NCI-H2196 (cell line): ENCODE data around the gene SLC16A7.
"Not testable (repeated sequence)": the region's sequence is repeated elsewhere in the genome, so short reads cannot be mapped to it uniquely, and the experiment has no call there.

Experiments used
- DNase-seq: peaks from one replicate; lab custom pipeline; 2025; ENCODE audit not compliant: unreplicated experiment; lab: John Stamatoyannopoulos, UW

The SLC16A7 gene

DNA sequence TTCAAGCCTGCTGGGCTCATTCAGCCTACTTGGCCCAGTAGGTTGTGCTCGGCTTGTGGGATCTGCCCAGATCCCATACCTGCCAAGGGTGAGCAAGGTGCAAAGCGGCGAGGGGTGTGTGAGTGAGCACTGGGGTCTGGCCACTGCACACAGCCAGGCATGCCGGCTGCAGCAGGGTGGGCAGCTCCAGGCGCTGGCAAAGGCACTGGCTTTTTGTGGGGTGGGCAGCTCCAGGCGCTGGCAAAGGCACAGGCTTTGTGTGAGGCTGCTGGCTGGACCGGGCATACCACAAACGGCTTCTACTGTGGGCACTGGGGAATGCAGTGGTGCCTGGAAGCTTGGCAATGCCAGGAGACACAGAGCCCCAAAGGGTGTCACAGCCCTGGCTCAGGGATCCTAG, 137.4 kb downstream of the SLC16A7 start:
- DNase-seq: no peak

DNA sequence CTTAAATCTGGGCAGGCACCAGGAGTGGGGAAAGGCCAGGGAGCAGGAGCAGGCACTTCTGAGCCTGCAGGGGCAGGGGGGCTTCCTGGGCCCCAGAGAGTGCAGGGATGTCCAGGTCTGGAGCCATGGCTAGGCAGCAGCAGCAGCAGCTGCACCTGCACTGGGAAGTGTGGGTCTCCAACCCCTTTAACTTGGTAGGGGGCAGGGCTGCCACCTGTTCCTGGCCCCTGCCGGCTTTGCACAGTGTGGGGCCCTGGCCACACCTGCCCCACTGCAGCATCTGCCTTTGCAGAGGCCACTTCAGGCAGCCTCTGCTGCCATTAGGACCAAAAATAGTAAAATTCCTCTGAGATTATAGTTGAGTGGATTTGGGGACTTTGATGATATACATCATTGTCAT, 138.5 kb downstream of the SLC16A7 start:
- DNase-seq: no peak

DNA sequence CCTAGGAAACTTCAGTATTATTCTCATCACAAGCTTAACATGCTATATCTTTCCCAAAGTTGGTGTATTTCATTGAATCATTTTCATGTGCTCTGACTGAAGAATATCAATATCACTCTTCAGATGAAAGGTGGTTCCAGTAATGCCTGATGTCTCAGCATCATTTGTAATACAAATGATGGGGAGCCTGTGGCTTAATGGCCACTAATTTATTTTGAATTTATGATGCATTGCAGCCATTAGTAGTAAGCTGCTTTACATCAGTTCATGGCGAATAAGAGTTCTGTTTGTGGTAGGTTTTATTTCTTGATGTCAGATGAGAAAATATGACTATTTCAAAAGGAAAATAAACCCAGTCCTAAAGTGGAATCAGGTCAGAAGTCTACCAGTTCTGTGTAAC, 139.4 kb downstream of the SLC16A7 start:
- no peak for DNase-seq

DNA sequence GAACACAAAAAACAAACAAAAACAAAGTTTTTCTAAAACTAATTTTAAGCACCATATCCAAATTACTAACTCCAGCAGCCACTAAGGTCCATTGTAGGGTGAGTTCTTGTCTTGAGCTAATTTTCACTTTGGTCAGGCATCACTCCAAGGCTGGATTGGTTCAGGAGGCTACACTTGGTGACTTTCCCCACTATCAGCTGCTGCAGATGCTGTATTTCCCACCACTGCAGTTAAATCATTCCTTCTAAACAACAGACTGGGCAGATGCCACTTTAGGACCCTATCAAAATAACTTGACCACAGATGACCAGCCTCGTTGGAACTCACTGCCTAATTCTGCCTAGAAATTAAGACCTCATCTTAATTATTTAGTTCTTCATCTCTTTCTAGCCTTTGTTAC, 140.5 kb downstream of the SLC16A7 start:
- DNase-seq: no peak

DNA sequence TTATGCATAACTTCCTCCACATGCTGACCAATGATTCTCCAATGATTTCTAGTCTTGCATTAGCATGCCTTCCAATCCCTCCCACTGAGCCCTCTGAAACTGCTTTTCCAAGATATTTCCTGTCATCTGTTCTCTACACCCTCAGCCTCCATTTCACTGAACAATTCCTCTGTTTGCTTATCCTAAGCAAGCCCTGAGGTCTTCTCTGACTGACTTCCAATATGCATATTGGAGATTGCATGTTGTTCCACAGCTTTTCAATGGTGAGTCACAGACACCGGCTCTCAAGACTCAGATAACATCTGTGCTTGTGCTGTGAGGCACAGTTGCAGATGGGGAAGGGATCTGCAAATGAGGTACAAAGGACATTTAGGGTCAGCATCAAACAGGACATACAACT, 141.0 kb downstream of the SLC16A7 start:
- no peak for DNase-seq

DNA sequence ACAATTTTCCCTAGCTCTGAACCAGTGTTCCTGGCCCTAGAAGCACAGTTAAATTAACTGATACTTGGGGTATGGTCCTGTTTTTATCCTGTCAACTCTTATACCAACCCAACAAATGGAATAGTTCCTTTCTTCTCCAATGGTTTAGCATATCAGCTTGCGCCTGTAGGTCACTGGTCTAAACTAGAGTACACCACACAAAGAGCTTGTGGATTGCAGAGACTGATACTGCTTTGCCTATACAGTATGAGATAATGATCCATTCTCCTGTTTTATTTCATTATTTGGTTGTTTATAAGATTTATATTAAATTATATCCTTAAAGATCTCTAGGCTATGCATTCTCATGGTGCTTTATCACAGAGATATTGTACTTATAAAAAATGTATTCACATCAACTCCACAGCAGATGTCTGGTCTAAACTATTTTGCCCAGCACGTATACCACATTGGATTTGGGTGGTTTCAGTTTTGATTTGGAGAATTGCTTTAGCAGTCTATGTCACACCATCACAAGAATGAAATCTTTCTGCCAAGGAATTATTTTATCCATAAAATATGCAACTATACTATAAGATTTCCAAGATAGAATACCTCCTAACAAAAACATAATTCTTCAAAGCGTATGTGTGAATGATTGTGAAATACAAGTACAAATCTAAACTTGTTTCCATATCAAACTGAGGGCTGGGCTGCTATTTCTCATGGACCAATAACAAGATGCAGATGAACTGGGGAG, 142.1 kb downstream of the SLC16A7 start:
- no peak for DNase-seq

DNA sequence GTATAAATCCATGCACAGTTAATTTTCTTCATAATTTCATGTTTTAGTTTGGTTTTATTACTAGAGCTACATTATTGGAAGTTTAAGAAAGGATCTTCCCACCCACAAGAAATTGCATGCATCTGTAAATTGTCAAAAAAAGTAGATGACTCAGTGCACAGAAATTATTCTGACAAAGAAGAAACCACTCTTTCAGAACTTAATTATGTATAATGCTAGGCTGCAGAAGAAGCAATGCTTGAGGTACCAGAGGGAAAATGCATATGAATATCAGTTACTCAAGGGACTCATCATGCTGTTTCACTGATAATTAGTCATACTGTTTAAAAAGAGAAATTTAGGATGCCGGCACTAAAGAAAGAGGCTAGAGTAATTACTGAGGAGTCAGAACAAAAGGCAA, 147.0 kb downstream of the SLC16A7 start:
- DNase-seq: no peak

DNA sequence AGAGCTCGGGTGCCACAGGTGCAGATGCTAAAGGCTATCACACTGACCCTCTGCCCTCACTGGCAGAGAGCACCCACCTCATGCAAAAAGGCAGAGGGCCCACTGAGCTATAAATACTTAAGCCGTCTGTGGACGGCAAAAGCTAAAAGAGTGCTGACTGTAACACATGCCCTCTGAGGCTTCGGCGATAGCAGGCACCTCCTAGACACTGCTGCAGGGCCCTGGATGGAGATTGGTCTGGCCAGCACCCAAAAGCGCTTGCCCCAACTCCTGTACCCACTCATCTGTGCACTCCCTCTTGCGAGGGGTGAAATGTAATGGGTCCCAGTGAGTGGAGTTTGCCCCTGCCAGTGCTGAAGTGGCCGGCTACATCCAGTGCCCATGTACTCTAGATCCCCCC, 148.7 kb downstream of the SLC16A7 start:
- DNase-seq: no peak

DNA sequence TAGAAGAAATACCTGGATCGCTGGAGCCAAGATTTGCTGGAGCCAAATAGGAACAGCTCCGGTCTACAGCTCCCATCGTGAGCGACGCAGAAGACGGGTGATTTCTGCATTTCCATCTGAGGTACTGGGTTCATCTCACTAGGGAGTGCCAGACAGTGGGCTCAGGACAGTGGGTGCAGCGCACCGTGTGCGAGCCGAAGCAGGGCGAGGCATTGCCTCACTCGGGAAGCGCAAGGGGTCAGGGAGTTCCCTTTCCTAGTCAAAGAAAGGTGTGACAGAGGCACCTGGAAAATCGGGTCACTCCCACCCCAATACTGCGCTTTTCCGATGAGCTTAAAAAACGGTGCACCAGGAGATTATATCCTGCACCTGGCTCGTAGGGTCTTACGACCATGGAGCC, 155.3 kb downstream of the SLC16A7 start:
- not testable (repeated sequence) for DNase-seq

DNA sequence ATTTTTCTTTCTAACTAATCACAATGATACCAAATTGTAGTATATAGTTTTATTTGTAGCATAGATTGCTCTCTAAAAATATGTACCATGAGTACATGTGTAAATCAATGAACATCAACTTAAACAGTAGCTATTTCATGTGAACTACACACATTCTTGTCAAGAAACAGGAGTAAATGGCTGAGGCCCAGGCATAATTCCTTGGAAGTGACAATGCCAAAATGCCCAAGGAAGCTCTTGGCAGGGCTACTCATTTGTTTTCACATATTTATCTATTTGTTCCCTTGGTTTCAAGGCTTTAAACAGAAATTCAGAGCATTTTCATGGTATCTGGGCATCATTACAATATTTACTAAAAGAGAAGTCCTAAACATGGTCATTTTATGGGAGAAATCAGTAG, 165.7 kb downstream of the SLC16A7 start:
- DNase-seq: no peak

DNA sequence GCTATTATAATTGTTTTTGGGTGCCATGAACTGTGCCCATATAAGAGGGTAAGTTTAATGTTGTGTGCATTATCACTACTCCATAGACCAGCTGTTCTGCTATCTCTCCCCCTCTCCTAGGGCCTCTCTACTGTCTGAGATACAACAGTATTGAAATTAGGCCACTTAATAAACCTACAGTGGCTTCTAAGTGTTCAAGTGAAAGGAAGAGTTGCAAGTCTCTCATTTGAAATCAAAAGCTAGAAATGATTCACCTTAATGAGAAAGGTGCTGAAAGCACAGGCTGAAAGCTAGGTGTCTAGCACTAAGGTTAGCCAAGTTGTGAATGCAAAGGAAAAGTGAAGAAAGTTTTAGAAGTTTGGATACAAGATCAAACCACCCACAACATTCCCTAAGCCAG, 168.0 kb downstream of the SLC16A7 start:
- DNase-seq: no peak

DNA sequence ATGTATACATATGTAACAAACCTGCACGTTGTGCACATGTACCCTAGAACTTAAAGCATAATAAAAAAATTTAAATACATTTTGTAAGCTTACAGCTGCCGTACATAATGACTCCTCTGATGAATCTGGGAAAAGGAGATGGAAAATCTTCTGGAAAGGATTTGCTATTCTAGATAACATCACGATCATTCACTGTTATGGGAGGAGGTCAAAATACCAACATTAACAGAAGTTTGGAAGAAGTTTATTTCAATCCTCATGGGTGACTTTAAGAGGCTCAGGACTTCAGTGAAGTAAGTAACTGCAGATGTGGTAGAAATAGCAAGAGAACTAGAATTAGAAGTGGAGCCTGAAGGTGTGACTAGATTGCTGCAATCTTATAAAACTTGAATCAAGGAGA, 172.2 kb downstream of the SLC16A7 start:
- no peak for DNase-seq

DNA sequence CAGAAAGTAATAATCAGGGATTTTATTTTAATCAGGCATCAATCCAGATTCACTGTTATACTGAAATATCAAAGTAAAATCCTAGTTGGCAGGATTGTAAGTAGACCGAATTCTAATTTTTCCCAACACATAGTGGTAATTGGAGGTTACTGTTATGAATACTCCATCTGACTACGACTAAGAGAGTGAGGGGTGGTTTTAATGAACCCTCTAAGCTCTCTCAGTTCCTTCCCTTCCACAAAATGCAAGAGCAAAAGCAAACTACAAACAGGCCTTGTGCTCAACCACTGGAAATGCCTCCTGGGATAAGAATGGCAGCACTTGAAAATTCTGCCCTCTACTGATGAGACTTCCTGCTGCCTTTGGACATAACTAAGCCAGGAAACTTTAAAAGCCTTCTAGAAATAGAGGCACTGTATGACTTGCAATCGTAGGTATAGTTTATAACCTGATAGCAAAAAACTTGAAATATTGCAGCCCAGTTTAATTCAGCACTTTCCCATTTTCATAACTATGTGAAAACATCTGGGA, 184.8 kb downstream of the SLC16A7 start:
- no peak for DNase-seq

DNA sequence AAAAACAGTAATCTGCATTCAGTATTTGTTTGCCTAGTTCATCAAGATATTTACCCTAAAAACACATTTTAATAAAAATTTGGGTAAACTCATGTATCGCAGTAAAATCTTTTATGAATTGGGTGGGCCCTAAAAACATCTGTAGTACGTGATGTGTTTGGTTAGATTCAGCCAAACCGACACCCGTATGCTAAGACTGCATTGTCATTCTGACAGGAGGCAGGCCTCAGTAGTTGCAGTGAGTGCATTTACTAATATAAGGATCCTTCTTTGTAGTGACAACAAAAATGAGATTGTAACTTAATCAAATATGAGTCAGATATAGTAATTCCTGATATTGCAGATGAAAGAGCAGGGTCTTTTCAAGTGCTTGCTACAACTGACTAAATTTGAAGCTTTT, 191.8 kb downstream of the SLC16A7 start:
- no peak for DNase-seq

DNA sequence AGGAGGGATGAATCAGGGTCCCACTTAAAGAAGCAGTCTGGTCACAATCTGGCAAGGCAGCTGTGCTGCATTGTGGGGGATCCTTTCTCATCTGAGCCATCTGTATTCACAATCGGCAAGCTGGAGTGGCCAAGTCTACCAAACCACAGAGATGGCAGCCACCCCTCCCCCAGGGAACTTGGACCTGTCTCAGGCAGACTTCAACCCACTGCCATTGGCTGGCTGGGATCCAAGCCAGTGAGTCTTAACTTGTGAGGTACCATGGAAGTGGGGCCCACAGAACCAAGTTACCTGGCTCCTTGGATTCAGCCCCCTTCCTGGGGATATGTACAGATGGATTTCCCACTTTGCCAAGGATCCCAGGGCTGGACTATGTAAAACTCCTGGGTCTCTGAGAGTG, 196.8 kb downstream of the SLC16A7 start:
- no peak for DNase-seq

DNA sequence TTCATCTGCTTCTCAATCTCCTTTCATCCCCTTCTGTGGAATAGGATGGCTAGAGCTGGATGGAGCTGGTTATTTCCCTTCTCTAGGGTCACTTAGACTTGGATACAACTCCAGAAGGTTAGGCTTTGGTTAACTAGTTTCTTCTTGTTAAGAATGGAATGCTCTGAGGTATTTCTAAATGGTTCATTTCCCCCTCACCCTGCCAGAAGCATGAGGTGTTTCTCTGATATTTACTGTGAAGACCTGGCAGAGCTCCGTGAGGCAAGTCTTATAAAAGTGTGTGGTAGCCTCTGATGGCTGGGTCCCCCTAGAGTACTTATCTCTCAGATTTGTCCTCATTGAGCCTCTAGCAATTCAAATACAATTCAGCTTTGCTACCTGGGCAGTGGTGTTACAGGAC, 207.9 kb downstream of the SLC16A7 start:
- DNase-seq: no peak

DNA sequence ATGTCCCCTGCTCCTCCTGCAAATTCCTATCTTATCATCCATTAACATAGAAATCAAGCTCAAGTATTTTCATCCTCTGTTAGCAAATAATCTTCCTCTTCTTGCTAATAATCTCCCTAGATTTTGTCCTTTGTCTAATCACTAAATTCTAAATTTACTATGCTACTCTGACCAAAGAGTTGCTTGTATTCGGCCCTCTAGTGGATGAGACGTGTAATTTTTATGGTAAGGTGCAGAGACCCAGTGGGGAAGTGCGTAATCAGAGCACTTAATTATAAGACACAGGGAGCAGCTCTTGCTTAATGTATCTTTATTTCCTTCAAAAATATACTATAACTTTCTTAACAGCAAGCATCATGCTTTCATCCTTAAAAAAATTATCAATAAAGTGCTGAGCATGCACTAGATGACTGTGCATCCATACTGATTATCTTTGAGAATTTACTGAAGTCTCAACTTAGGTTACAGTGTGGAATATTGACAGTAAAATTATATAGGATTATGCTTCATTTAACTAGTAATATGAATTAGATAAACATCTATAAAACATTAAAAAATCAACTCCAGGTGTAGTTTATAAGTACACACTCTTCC, 212.6 kb downstream of the SLC16A7 start:
- peak; percentile 6 for DNase-seq

DNA sequence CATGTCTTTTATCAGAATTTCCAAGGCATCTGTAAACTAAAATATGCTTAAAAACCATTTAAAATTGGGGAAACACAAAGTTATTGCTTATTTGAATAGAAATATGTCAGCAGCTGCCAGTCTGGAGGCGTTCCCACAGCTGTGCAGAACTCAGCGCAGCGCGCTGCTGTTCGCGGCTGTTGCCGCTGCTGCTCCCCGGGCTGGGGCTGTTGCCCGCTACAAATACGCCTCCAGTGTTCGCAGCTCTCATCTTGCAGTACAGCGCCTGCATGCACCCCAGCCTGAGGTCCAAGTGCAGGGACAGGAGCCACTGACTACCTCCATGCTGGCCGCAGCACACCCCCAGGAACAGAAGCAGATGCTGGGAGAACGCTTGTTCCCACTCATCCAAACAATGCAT, 216.2 kb downstream of the SLC16A7 start:
- DNase-seq: no peak

DNA sequence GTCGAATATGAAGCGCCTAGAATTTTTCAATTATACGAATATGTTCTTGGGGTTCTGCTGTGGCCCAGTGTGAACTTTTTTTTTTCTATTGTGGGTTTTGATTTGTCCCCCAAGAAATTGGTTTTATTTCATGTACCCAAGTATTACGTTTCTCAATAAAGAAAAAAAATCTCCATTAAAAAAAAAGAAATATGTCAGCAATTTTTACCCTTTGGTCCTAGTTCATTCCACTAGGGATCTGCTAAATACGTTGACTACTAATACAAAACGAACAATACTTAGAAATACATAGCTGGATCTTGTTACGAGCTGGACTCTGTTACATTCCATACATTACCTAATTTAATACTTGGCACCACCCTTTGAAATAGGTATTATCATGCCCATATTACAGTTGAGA, 216.9 kb downstream of the SLC16A7 start:
- DNase-seq: no peak

DNA sequence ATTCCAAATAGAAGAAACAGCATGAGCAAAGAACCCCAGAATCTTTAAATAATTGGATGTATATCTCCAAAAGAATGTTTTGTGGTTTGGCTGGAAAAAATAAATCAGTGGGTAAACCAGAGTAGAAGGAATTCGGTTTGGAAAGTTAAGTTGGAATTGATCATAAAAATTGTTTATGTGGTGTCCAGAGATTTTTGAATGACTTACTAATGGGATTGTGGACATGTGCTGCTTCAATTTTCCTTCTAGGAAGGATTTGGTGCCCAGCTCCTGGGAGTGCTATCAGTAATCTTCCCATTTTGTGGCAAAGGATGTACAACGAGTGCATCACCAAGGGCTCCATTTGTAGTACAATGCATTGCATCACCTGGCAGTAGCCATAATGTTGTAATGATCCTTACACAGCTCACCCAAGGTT, 224.8 kb downstream of the SLC16A7 start:
- DNase-seq: no peak

DNA sequence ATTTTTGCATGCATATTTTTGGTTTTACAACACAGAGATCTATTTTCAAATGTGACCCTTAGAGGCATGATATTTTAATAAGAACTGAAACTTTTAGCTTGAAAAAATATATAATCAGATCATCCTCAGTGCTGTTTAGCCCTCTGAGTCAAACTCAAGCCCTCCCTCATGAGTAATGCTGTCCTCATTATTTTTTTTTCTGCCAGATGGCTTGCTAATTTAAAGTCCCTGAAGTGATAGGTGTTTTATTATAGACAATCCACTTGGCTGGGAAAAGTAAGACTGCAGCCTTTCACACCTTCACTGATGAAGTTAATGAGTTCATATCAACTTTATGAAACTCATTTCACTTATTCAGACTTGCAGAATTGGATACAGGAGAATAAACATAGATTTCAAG, 227.7 kb downstream of the SLC16A7 start:
- no peak for DNase-seq

DNA sequence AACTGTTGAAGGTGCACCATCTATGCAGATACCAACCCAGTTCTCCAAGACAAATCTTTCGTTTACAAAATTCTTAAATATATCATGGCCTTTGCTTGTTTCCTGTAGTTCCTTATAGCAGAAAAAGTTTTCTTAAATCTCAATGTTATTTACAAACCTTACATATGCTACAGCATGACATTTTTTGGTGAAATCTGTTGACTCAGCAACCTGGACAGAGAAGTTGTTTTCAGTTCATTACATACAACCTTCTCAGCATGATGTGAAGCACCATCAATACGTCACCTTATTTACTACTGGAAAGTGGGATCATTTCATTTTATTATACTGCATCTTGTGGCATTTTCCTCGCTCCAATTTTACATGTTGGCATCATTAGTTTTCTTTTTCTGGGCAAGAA, 231.9 kb downstream of the SLC16A7 start:
- no peak for DNase-seq

DNA sequence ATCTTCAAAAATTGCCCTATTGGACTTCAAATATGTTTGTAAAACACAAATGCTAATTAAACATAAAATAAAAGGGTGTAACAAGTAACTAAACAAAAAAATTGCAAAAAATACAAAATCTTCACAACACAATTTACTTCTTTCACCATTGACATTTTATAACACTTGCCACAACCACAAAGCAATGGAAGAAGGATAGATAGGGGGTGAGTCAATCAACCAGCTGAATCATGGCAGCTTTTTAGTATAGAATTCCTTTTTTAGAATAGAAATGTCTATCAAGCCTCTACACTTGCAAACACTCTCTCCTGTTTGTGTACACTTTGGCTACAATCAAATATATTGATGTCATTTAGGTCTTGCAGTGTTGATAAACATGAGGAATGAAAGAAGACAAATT, 232.7 kb downstream of the SLC16A7 start:
- no peak for DNase-seq
